Motor neuron (in vitro differentiated cells): Measurements from ENCODE around the gene SLC16A6. TPM values are rescaled to one million over a fixed set of nuclear protein-coding genes. Genes with fewer than 3 reads are reported as not detected.

ENCODE experiments used
- ATAC-seq, 8 experiments: fragments of 200-7000 bp; cut with Tn5 transposase; replicated peaks in 6 of 8; 2 replicates each; pipeline ENCODE4 v1.8.0; 2021; ENCODE audit warnings: mild to moderate bottlenecking in 8 of 8, moderate library complexity in 8 of 8
- H3K27ac ChIP-seq, 2 donors: fragments of 250-450 bp; sonication (Bioruptor Pico); 2 replicates each; pipeline ENCODE4 v1.9.0; 2021; ENCODE audit warnings: antibody characterized with exemption in 2 of 2, mild to moderate bottlenecking in 2 of 2, moderate library complexity in 1 of 2
- H3K4me1 ChIP-seq, 2 donors: fragments of 250-450 bp; sonication (Bioruptor Pico); replicated peaks in 1 of 2; 2 replicates each; pipeline ENCODE4 v1.6.1; 2021; ENCODE audit warnings: antibody characterized with exemption in 2 of 2, mild to moderate bottlenecking in 2 of 2, moderate library complexity in 1 of 2
- H3K4me3 ChIP-seq, 5 donors: fragments of 250-450 bp; sonication (Bioruptor Pico); 2 replicates each; pipeline ENCODE4 v1.9.0; 2021; ENCODE audit warnings: antibody characterized with exemption in 5 of 5, mild to moderate bottlenecking in 5 of 5, moderate library complexity in 4 of 5
- WGBS, 10 experiments: fragments of 450-650 bp; shearing (Covaris generic); methylation state at CpG; one replicate each; pipeline ENCODE4 v1.0.0; 2022; 5-methylcytosine and 5-hydroxymethylcytosine counted together
- in situ Hi-C, 9 experiments: fragments of 400-800 bp; cut with MboI; loops; one replicate each; pipeline ENCODE4 v1.15.0; 2021; ENCODE audit warnings: low sequenced_read_pairs in 9 of 9, low pct_unique_long_range_greater_than_20kb in 2 of 9; ENCODE audit not compliant: unreplicated experiment in 9 of 9
- total RNA-seq, 8 experiments: library from RNA; unstranded; fragments of 300-600 nt; gene quantifications; 2 replicates each; pipeline versions ENCODE4 v1.2.3 to v1.2.4, GENCODE V29; 2022

The SLC16A6 gene
- total RNA-seq, 8 experiments from 2014 or later: 4.3 to 25.6 (median 9.7) TPM

GRCh38 chr17:68306819-68307218, 15.9 kb upstream of the SLC16A6 start:
- Histone ChIP-seq H3K27ac (no peak overlapping the region), H3K4me1 (no peaks in the 10 kb centered on the region), H3K4me3 (no peak overlapping the region)
- in situ Hi-C loops: no loop called here
- WGBS, 10 experiments: 50 to 98% (median 76%) methylated on average over 1 to 6 of the region's 6 CpGs; no CpG with 5 or more reads in 4 of the 10 experiments
- ATAC-seq: no peak

GRCh38 chr17:68305142-68305541, 14.2 kb upstream of the SLC16A6 start:
- in situ Hi-C loops: no loop called here
- 37 to 100% (median 90%) methylated on average over 2 to 4 of the region's 4 CpGs for WGBS, 10 experiments
- Histone ChIP-seq H3K27ac (no peak overlapping the region), H3K4me3 (no peak overlapping the region), H3K4me1 (no peaks in the 10 kb centered on the region)
- no peak for ATAC-seq

GRCh38 chr17:68304706-68305105, 13.8 kb upstream of the SLC16A6 start:
- Histone ChIP-seq H3K4me3 (no peak overlapping the region), H3K4me1 (no peaks in the 10 kb centered on the region), H3K27ac (no peak overlapping the region)
- 89 to 100% (median 100%) methylated on average over 1 to 6 of the region's 6 CpGs; no CpG with 5 or more reads in 1 of the 10 experiments for WGBS, 10 experiments
- in situ Hi-C loops: no loop called here
- peak in 1 of 8 experiments; percentile 22 for ATAC-seq

GRCh38 chr17:68302666-68303065, 11.7 kb upstream of the SLC16A6 start:
- no peak overlapping the region for H3K27ac ChIP-seq
- no peak for ATAC-seq
- in situ Hi-C loops: no loop called here
- H3K4me1 ChIP-seq: no peaks in the 10 kb centered on the region
- 60 to 100% (median 77%) methylated on average over 1 to 4 of the region's 4 CpGs; no CpG with 5 or more reads in 3 of the 10 experiments for WGBS, 10 experiments
- no peak overlapping the region for H3K4me3 ChIP-seq

- in situ Hi-C loops: no loop called here
- H3K4me3 ChIP-seq: no peak overlapping the region
- no peaks in the 10 kb centered on the region for H3K4me1 ChIP-seq
- no peak overlapping the region for H3K27ac ChIP-seq
- no peak for ATAC-seq
- whole genome bisulfite sequencing, 10 experiments: 54 to 82% (median 79%) methylated on average over 1 to 10 of the region's 10 CpGs; no CpG with 5 or more reads in 2 of the 10 experiments
Observed at GRCh38 chr17:68302066-68302564, 11.2 kb upstream of the SLC16A6 start.

- ATAC-seq: no peak
- no peak overlapping the region for H3K27ac ChIP-seq
- in situ Hi-C loops: no loop called here
- 63 to 96% (median 90%) methylated on average over 2 to 5 of the region's 9 CpGs for WGBS, 10 experiments
- no peak overlapping the region for H3K4me3 ChIP-seq
- H3K4me1 ChIP-seq: no peaks in the 10 kb centered on the region
Observed at GRCh38 chr17:68301438-68301959, 10.6 kb upstream of the SLC16A6 start.

- WGBS, 10 experiments: 80 to 100% (median 100%) methylated on average over 1 to 2 of the region's 3 CpGs; no CpG with 5 or more reads in 4 of the 10 experiments
- ATAC-seq: no peak
- H3K4me1 ChIP-seq: no peaks in the 10 kb centered on the region
- in situ Hi-C loops: loop anchor here in 1 of 9 experiments (25.0 kb wide), 1 partner anchor 137 kb away; no protein-coding TSS in a partner anchor
- no peak overlapping the region for H3K4me3 ChIP-seq
- H3K27ac ChIP-seq: no peak overlapping the region
Observed at GRCh38 chr17:68299817-68300216, 8.9 kb upstream of the SLC16A6 start.

- Histone ChIP-seq H3K4me3 (no peak overlapping the region), H3K4me1 (peaks cover under 1 to 6% of the 10 kb centered on the region in 2 donors), H3K27ac (no peak overlapping the region)
- in situ Hi-C loops: loop anchor here in 1 of 9 experiments (25.0 kb wide), 1 partner anchor 139 kb away; no protein-coding TSS in a partner anchor
- ATAC-seq: no peak
Observed at GRCh38 chr17:68298601-68299000, 7.7 kb upstream of the SLC16A6 start.

GRCh38 chr17:68297195-68297594, 6.3 kb upstream of the SLC16A6 start:
- no peak overlapping the region for H3K27ac ChIP-seq
- H3K4me3 ChIP-seq: no peak overlapping the region
- 0 to 100% (median 89%) methylated on average over 1 to 4 of the region's 4 CpGs; no CpG with 5 or more reads in 3 of the 10 experiments for WGBS, 10 experiments
- H3K4me1 ChIP-seq: peaks cover 7% of the 10 kb centered on the region in 2 donors
- ATAC-seq: peak in 2 of 8 experiments; percentile 53 to 58
- in situ Hi-C loops: loop anchor here in 1 of 9 experiments (25.0 kb wide), 1 partner anchor 140 kb away; no protein-coding TSS in a partner anchor

GRCh38 chr17:68296217-68297191, 5.6 kb upstream of the SLC16A6 start:
- WGBS, 10 experiments: 42 to 100% (median 88%) methylated on average over 3 to 15 of the region's 18 CpGs; no CpG with 5 or more reads in 1 of the 10 experiments
- Histone ChIP-seq H3K4me3 (no peak overlapping the region), H3K27ac (no peak overlapping the region), H3K4me1 (peaks cover 7% of the 10 kb centered on the region in 2 donors)
- in situ Hi-C loops: loop anchor here in 1 of 9 experiments (25.0 kb wide), 1 partner anchor 141 kb away; no protein-coding TSS in a partner anchor
- ATAC-seq: peak in 3 of 8 experiments; percentile 84 to 87 (median 86)

GRCh38 chr17:68295086-68295485, 4.2 kb upstream of the SLC16A6 start:
- Histone ChIP-seq H3K27ac (no peak overlapping the region), H3K4me1 (peaks cover 7% of the 10 kb centered on the region in 2 donors), H3K4me3 (no peak overlapping the region)
- 54 to 100% (median 95%) methylated on average over 1 to 7 of the region's 7 CpGs; no CpG with 5 or more reads in 2 of the 10 experiments for WGBS, 10 experiments
- ATAC-seq: no peak
- in situ Hi-C loops: loop anchor here in 1 of 9 experiments (25.0 kb wide), 1 partner anchor 142 kb away; no protein-coding TSS in a partner anchor

- H3K4me1 ChIP-seq: peaks cover 7% of the 10 kb centered on the region in 2 donors
- ATAC-seq: no peak
- H3K27ac ChIP-seq: peak overlapping the region in 1 of 2 donors; percentile 57
- no peak overlapping the region for H3K4me3 ChIP-seq
- in situ Hi-C loops: loop anchor here in 1 of 9 experiments (25.0 kb wide), 1 partner anchor 143 kb away; no protein-coding TSS in a partner anchor
- 63 to 100% (median 75%) methylated on average over 2 to 4 of the region's 4 CpGs; no CpG with 5 or more reads in 4 of the 10 experiments for whole genome bisulfite sequencing, 10 experiments
Observed at GRCh38 chr17:68294617-68295016, 3.7 kb upstream of the SLC16A6 start.
